HCT116 (cell line): ENCODE measurements around the gene CRADD. TPM values are rescaled to one million over a fixed set of nuclear protein-coding genes. Genes with fewer than 3 reads are reported as not detected.

Source experiments
- ATAC-seq: fragments of 200-7000 bp; cut with Tn5 transposase; 2 replicates; pipeline ENCODE4 v1.9.1; 2020; ENCODE audit warnings: mild to moderate bottlenecking, moderate library complexity
- BruUV-seq: library from RNA; stranded (reverse); fragments of 400-500 nt; replicated peaks from 2 replicates; lab custom pipeline; 2021; lab: Mats Ljungman, UMichigan
- CTCF ChIA-PET: fragments of 300-600 bp; sonication (Branson Sonifier 250); formaldehyde crosslinking; loops from one replicate; lab custom pipeline; 2021; ENCODE audit warnings: antibody characterized with exemption; lab: Charles Lee
- POLR2A ChIA-PET: fragments of 300-600, 350-600 bp; sonication (Branson Sonifier 250); formaldehyde crosslinking; loops from one replicate; lab custom pipeline; 2021; ENCODE audit warnings: antibody characterized with exemption; lab: Charles Lee
- RAD21 ChIA-PET, 2 experiments: fragments of 300-600 bp; sonication (Branson Sonifier 250); formaldehyde crosslinking; loops; one replicate each; lab custom pipeline; 2023; ENCODE audit warnings: low total read pairs in 2 of 2; ENCODE audit not compliant: uncharacterized antibody in 2 of 2, unreplicated experiment in 2 of 2, low non-redundant PET in 1 of 2; lab: Charles Lee
- DNase-seq: peaks from one replicate; pipeline ENCODE4 v3.0.0-alpha.2; 2010; ENCODE audit warnings: low read depth, low spot score
- H2AFZ ChIP-seq: fragments of 200-600 bp; shearing (Covaris generic), sonication (generic); 2 replicates; pipeline ENCODE4 v1.6.1; 2017; ENCODE audit warnings: low read depth, mixed run types, mixed read lengths, antibody characterized with exemption, low read length; ENCODE audit not compliant: poor library complexity, severe bottlenecking
- H3K27ac ChIP-seq: 2 replicates; pipeline ENCODE4 v1.5.1; 2012; ENCODE audit warnings: low read depth, low read length
- H3K27me3 ChIP-seq: fragments of 200-600 bp; sonication (generic); 2 replicates; pipeline ENCODE4 v1.6.1; 2016; ENCODE audit warnings: mixed run types, low read length, mixed read lengths; ENCODE audit not compliant: insufficient read depth
- H3K36me3 ChIP-seq, 2 experiments: fragments of 200-500 bp in 1 of 2; fragments of 200-600 bp in 1 of 2; sonication (Bioruptor generic) in 1 of 2; sonication (generic) in 1 of 2; 2 replicates each; pipeline versions ENCODE4 v1.5.1 to v1.6.1; 2014 to 2016; ENCODE audit warnings: low read length in 2 of 2, inconsistent platforms in 1 of 2, mixed read lengths in 1 of 2, mixed run types in 1 of 2; ENCODE audit not compliant: insufficient read depth in 2 of 2, control insufficient read depth in 1 of 2
- H3K4me1 ChIP-seq, 2 experiments: fragments of 200-600 bp in 1 of 2; sonication (generic) in 1 of 2; 2 replicates each; pipeline versions ENCODE4 v1.5.1 to v1.6.1; 2012 to 2017; ENCODE audit warnings: low read length in 2 of 2, inconsistent platforms in 1 of 2, mild to moderate bottlenecking in 1 of 2, mixed read lengths in 1 of 2, mixed run types in 1 of 2, moderate library complexity in 1 of 2; ENCODE audit not compliant: insufficient read depth in 2 of 2, control insufficient read depth in 1 of 2
- H3K4me2 ChIP-seq: fragments of 200-600 bp; sonication (generic); 2 replicates; pipeline ENCODE4 v1.6.1; 2017; ENCODE audit warnings: mixed run types, low read length, mixed read lengths
- H3K4me3 ChIP-seq, 2 experiments: fragments of 200-600 bp in 1 of 2; sonication (generic) in 1 of 2; replicated peaks in 1 of 2; 2 replicates each; pipeline ENCODE4 v1.5.1; 2011 to 2016; ENCODE audit warnings: low read length in 2 of 2, control low read depth in 1 of 2, low read depth in 1 of 2, mild to moderate bottlenecking in 1 of 2, mixed read lengths in 1 of 2, mixed run types in 1 of 2
- H3K79me2 ChIP-seq: fragments of 200-600 bp; sonication (generic); 2 replicates; pipeline ENCODE4 v1.6.1; 2017; ENCODE audit warnings: mild to moderate bottlenecking, mixed run types, low read length, moderate library complexity, mixed read lengths; ENCODE audit not compliant: insufficient read depth
- H3K9ac ChIP-seq: fragments of 200-600 bp; sonication (generic); 2 replicates; pipeline ENCODE4 v1.6.1; 2016; ENCODE audit warnings: low read length, mixed read lengths
- H3K9me2 ChIP-seq: fragments of 200-600 bp; sonication (generic), shearing (Covaris generic); 2 replicates; pipeline ENCODE4 v1.6.1; 2017; ENCODE audit warnings: mixed run types, mild to moderate bottlenecking, moderate library complexity; ENCODE audit not compliant: insufficient read depth
- H3K9me3 ChIP-seq, 2 experiments: fragments of 200-500 bp in 1 of 2; fragments of 200-600 bp in 1 of 2; sonication (Bioruptor generic) in 1 of 2; sonication (generic) in 1 of 2; 2 replicates each; pipeline ENCODE4 v1.6.1; 2014 to 2017; ENCODE audit warnings: low read length in 2 of 2, mixed read lengths in 2 of 2, inconsistent platforms in 1 of 2, low read depth in 1 of 2, mild to moderate bottlenecking in 1 of 2, mixed run types in 1 of 2, moderate library complexity in 1 of 2; ENCODE audit not compliant: control insufficient read depth in 1 of 2, insufficient read depth in 1 of 2
- H4K20me1 ChIP-seq: fragments of 200-600 bp; sonication (generic), shearing (Covaris generic); 2 replicates; pipeline ENCODE4 v1.6.1; 2017; ENCODE audit warnings: mixed run types, mild to moderate bottlenecking, moderate library complexity; ENCODE audit not compliant: insufficient read depth
- ELF1 ChIP-seq: IDR thresholded peaks from 2 replicates; pipeline ENCODE4 v1.6.1; 2012; ENCODE audit warnings: low read depth, borderline replicate concordance
- SIN3A ChIP-seq: IDR thresholded peaks from 2 replicates; pipeline ENCODE4 v1.6.1; 2012; ENCODE audit warnings: low read depth
- SRF ChIP-seq: IDR thresholded peaks from 2 replicates; pipeline ENCODE4 v1.6.1; 2012; ENCODE audit warnings: low read depth
- ZFX ChIP-seq: fragments of 450-650 bp; IDR thresholded peaks from 2 replicates; pipeline ENCODE4 v1.6.1; 2017
- intact Hi-C: fragments of 100-400 bp; cut with micrococcal nuclease; formaldehyde crosslinking; loops from 2 replicates; pipeline ENCODE4 v1.10.0; 2022
- total RNA-seq: library from RNA; stranded (reverse); gene quantifications from one replicate; pipeline ENCODE4 v1.2.1, GENCODE V29; 2021; ENCODE audit not compliant: unreplicated experiment
- TF ChIP-seq, protein P1 (sequence below): IDR thresholded peaks from 2 replicates; pipeline ENCODE4 v1.6.1; 2011; ENCODE audit warnings: mild to moderate bottlenecking, low read length, moderate library complexity; ENCODE audit not compliant: insufficient replicate concordance; ENCODE audit errors: extremely low read depth
- TF ChIP-seq, protein P2 (sequence below): IDR thresholded peaks from 2 replicates; pipeline ENCODE4 v1.6.1; 2012; ENCODE audit warnings: low read depth

Gene CRADD
- total RNA-seq, 1 experiment from 2014 or later: 12.2 TPM

DNA sequence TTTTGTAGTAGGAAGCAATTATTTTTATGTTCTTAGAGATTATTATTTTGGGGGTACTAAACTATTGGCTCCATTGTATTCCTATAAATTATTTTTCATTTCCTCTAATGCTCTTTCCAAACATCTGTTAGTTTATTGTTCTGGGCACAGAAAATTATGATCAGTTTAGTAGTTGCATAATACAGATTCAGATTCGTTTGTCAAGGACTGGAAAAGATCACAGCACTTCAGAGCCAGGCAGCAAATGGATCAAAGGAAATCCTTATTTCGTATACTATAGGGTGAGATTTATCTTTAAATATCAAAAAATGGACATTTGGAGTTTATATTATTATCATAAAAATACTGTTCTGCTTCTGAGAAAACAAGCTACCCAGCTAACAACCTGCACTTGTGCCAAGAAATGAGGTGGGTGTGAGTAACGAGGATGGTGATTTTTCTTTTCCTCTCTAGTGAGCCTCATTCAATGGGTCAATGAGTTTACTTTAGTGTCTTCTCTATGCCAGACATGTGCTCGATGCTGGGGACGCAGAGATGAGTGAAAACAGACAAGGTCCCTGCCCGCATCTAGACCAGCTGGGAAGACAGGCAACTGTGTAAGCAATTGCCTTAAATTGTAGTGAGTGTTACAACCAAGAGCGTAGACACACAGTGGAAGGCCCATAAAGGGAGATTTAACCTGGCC is 262.6 kb downstream of the CRADD start:
- Histone ChIP-seq H3K4me2 (no peak overlapping the region), H3K9me2 (no peaks in the 10 kb centered on the region), H3K79me2 (no peaks in the 10 kb centered on the region), H3K27ac (no peak overlapping the region), H4K20me1 (no peaks in the 10 kb centered on the region), H2AFZ (no peak overlapping the region), H3K9ac (no peak overlapping the region), H3K4me3 (no peak overlapping the region), H3K36me3 (no peaks in the 10 kb centered on the region), H3K9me3 (no peaks in the 10 kb centered on the region), H3K27me3 (no peaks in the 10 kb centered on the region), H3K4me1 (peaks cover 0 to 5% of the 10 kb centered on the region in 2 experiments; a peak in 1 of 4 replicates)
- ChIA-PET RAD21 (no interaction called here), POLR2A (no interaction called here), CTCF (no interaction called here)
- BruUV-seq: no TSS peak
- DNase-seq (no peak), ATAC-seq (no peak)
- intact Hi-C loops: no loop called here
- TF ChIP-seq, protein P1, sequence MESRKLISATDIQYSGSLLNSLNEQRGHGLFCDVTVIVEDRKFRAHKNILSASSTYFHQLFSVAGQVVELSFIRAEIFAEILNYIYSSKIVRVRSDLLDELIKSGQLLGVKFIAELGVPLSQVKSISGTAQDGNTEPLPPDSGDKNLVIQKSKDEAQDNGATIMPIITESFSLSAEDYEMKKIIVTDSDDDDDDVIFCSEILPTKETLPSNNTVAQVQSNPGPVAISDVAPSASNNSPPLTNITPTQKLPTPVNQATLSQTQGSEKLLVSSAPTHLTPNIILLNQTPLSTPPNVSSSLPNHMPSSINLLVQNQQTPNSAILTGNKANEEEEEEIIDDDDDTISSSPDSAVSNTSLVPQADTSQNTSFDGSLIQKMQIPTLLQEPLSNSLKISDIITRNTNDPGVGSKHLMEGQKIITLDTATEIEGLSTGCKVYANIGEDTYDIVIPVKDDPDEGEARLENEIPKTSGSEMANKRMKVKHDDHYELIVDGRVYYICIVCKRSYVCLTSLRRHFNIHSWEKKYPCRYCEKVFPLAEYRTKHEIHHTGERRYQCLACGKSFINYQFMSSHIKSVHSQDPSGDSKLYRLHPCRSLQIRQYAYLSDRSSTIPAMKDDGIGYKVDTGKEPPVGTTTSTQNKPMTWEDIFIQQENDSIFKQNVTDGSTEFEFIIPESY: no peak
- TF ChIP-seq SRF (no peak), ZFX (no peak), ELF1 (no peak), SIN3A (no peak)
- TF ChIP-seq, protein P2, sequence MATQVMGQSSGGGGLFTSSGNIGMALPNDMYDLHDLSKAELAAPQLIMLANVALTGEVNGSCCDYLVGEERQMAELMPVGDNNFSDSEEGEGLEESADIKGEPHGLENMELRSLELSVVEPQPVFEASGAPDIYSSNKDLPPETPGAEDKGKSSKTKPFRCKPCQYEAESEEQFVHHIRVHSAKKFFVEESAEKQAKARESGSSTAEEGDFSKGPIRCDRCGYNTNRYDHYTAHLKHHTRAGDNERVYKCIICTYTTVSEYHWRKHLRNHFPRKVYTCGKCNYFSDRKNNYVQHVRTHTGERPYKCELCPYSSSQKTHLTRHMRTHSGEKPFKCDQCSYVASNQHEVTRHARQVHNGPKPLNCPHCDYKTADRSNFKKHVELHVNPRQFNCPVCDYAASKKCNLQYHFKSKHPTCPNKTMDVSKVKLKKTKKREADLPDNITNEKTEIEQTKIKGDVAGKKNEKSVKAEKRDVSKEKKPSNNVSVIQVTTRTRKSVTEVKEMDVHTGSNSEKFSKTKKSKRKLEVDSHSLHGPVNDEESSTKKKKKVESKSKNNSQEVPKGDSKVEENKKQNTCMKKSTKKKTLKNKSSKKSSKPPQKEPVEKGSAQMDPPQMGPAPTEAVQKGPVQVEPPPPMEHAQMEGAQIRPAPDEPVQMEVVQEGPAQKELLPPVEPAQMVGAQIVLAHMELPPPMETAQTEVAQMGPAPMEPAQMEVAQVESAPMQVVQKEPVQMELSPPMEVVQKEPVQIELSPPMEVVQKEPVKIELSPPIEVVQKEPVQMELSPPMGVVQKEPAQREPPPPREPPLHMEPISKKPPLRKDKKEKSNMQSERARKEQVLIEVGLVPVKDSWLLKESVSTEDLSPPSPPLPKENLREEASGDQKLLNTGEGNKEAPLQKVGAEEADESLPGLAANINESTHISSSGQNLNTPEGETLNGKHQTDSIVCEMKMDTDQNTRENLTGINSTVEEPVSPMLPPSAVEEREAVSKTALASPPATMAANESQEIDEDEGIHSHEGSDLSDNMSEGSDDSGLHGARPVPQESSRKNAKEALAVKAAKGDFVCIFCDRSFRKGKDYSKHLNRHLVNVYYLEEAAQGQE: no peak
